ENCODE results near the gene RUVBL2.
"Not testable (repeated sequence)": the region's sequence is repeated elsewhere in the genome, so short reads cannot be mapped to it uniquely, and the experiment has no call there.

Gene RUVBL2

GRCh38 chr19:49017041-49017665 lies 23.5 kb downstream of the RUVBL2 start, which contains the start of gene LHB:
Gene LHB (minus strand): TSS chr19:49017091. CDS start chr19:49017081, 10 bp downstream.
- ATAC-seq (no peak), DNase-seq (no peak)
- peak within 1 kb of the TSS in 1 of 2 donors; percentile 29 for H3K27ac Mint-ChIP-seq
- H3K4me1 Mint-ChIP-seq: peaks cover 33% of the 10 kb centered on the region
- no peaks in the 10 kb centered on the region for H3K9me3 Mint-ChIP-seq
- peaks cover 19% of the 10 kb centered on the region for H3K27me3 Mint-ChIP-seq
- H3K4me3 Mint-ChIP-seq: peak within 1 kb of the TSS; percentile 79 to 84

- H3K4me1 Mint-ChIP-seq: peaks cover 33% of the 10 kb centered on the region
- H3K27me3 Mint-ChIP-seq: peaks cover 19% of the 10 kb centered on the region
- H3K4me3 Mint-ChIP-seq: peak overlapping the region; percentile 79 to 84
- ATAC-seq (peak; percentile 83), DNase-seq (peak; percentile 65 to 72)
- no peaks in the 10 kb centered on the region for H3K9me3 Mint-ChIP-seq
- peak overlapping the region in 1 of 2 donors; percentile 29 for H3K27ac Mint-ChIP-seq
These were observed 24.1 kb downstream of the RUVBL2 start for GRCh38 chr19:49017666-49018351.

- peak overlapping the region; percentile 79 to 84 for H3K4me3 Mint-ChIP-seq
- H3K4me1 Mint-ChIP-seq: peaks cover 33% of the 10 kb centered on the region
- ATAC-seq, H3K9me3 Mint-ChIP-seq, H3K27ac Mint-ChIP-seq, DNase-seq: not testable (repeated sequence)
- H3K27me3 Mint-ChIP-seq: peaks cover 19% of the 10 kb centered on the region
These were observed 24.9 kb downstream of the RUVBL2 start for GRCh38 chr19:49018388-49019241.

- no peaks in the 10 kb centered on the region for H3K9me3 Mint-ChIP-seq
- peak overlapping the region in 1 of 2 donors; percentile 88 for H3K27ac Mint-ChIP-seq
- H3K27me3 Mint-ChIP-seq: peaks cover 19% of the 10 kb centered on the region
- H3K4me3 Mint-ChIP-seq: peak overlapping the region; percentile 79 to 84
- DNase-seq (peak; percentile 54 to 64), ATAC-seq (peak; percentile 44)
- peaks cover 33% of the 10 kb centered on the region for H3K4me1 Mint-ChIP-seq
These were observed 25.7 kb downstream of the RUVBL2 start for GRCh38 chr19:49019242-49019932.

GRCh38 chr19:49020342-49020741 lies 26.7 kb downstream of the RUVBL2 start:
- DNase-seq (no peak), ATAC-seq (no peak)
- Mint-ChIP-seq H3K27me3 (peaks cover 19% of the 10 kb centered on the region), H3K4me1 (peaks cover 33% of the 10 kb centered on the region), H3K27ac (peak overlapping the region in 1 of 2 donors; percentile 78), H3K9me3 (no peaks in the 10 kb centered on the region), H3K4me3 (peak overlapping the region in 1 of 2 donors; percentile 79)

GRCh38 chr19:49020931-49021895 lies 27.5 kb downstream of the RUVBL2 start:
- peak overlapping the region in 1 of 2 donors; percentile 10 for H3K27ac Mint-ChIP-seq
- DNase-seq (no peak), ATAC-seq (peak; percentile 24)
- no peak overlapping the region for H3K4me3 Mint-ChIP-seq
- peaks cover 33% of the 10 kb centered on the region for H3K4me1 Mint-ChIP-seq
- no peaks in the 10 kb centered on the region for H3K9me3 Mint-ChIP-seq
- H3K27me3 Mint-ChIP-seq: peaks cover 19% of the 10 kb centered on the region

- no peak overlapping the region for H3K4me3 Mint-ChIP-seq
- DNase-seq (no peak), ATAC-seq (no peak)
- H3K9me3 Mint-ChIP-seq: no peaks in the 10 kb centered on the region
- H3K4me1 Mint-ChIP-seq: peaks cover 33% of the 10 kb centered on the region
- no peak overlapping the region for H3K27ac Mint-ChIP-seq
- H3K27me3 Mint-ChIP-seq: peaks cover 19% of the 10 kb centered on the region
These were observed 28.4 kb downstream of the RUVBL2 start for GRCh38 chr19:49022116-49022515.

- Mint-ChIP-seq H3K4me1 (peaks cover 22% of the 10 kb centered on the region), H3K27me3 (peaks cover 13% of the 10 kb centered on the region)
- not testable (repeated sequence) for ATAC-seq, DNase-seq, H3K4me3 Mint-ChIP-seq, H3K27ac Mint-ChIP-seq, H3K9me3 Mint-ChIP-seq
These were observed 30.5 kb downstream of the RUVBL2 start, which contains the start of gene CGB3 for GRCh38 chr19:49024233-49024632. Gene CGB3 (minus strand): TSS chr19:49024333. CDS start chr19:49023971, 362 bp downstream.

- DNase-seq, H3K9me3 Mint-ChIP-seq, H3K4me3 Mint-ChIP-seq: not testable (repeated sequence)
These were observed 31.4 kb downstream of the RUVBL2 start for GRCh38 chr19:49025088-49025487.

GRCh38 chr19:49025599-49025998 lies 31.9 kb downstream of the RUVBL2 start:
- H3K4me1 Mint-ChIP-seq: peaks cover 11% of the 10 kb centered on the region
- not testable (repeated sequence) for H3K27ac Mint-ChIP-seq, H3K4me3 Mint-ChIP-seq, H3K9me3 Mint-ChIP-seq, ATAC-seq, DNase-seq, H3K27me3 Mint-ChIP-seq

More at GRCh38 chr19:49025088-49025487, 31.4 kb downstream of the RUVBL2 start:
- H3K4me1 Mint-ChIP-seq: peaks cover 15% of the 10 kb centered on the region
- not testable (repeated sequence) for H3K27ac Mint-ChIP-seq, ATAC-seq, H3K27me3 Mint-ChIP-seq

GRCh38 chr19:49028686-49029085 lies 35.0 kb downstream of the RUVBL2 start:
- H3K27me3 Mint-ChIP-seq, ATAC-seq, DNase-seq, H3K4me3 Mint-ChIP-seq, H3K27ac Mint-ChIP-seq, H3K9me3 Mint-ChIP-seq: not testable (repeated sequence)
- H3K4me1 Mint-ChIP-seq: peaks cover 10% of the 10 kb centered on the region

- peak overlapping the region in 1 of 2 donors; percentile 68 for H3K27ac Mint-ChIP-seq
- H3K27me3 Mint-ChIP-seq, DNase-seq, ATAC-seq, H3K4me3 Mint-ChIP-seq, H3K9me3 Mint-ChIP-seq: not testable (repeated sequence)
- peaks cover 10% of the 10 kb centered on the region for H3K4me1 Mint-ChIP-seq
These were observed 36.1 kb downstream of the RUVBL2 start for GRCh38 chr19:49029749-49030148.

- H3K4me1 Mint-ChIP-seq: peaks cover 10% of the 10 kb centered on the region
- DNase-seq, H3K9me3 Mint-ChIP-seq, H3K27ac Mint-ChIP-seq, H3K4me3 Mint-ChIP-seq, ATAC-seq, H3K27me3 Mint-ChIP-seq: not testable (repeated sequence)
These were observed 36.6 kb downstream of the RUVBL2 start for GRCh38 chr19:49030323-49030722.
